Measurements from ENCODE around the gene PTX4.
"Not testable (repeated sequence)": the region's sequence is repeated elsewhere in the genome, so short reads cannot be mapped to it uniquely, and the experiment has no call there.

Gene PTX4

GRCh38 chr16:1486551-1487390, 2.0 kb downstream of the PTX4 start:
- H3K4me3 ChIP-seq (ENCODE audit: low read depth in 1 of 2, low read length in 2 of 2) = no peak overlapping the region
- H3K36me3 ChIP-seq (ENCODE audit: insufficient read depth, low read length) = no peaks in the 10 kb centered on the region
- H2AFZ ChIP-seq (ENCODE audit: low read depth, low read length) = no peak overlapping the region
- no peak for DNase-seq
- no peaks in the 10 kb centered on the region for H3K4me1 ChIP-seq (ENCODE audit: insufficient read depth, low read length)
- H4K20me1 ChIP-seq (ENCODE audit: insufficient read depth, low read length) = no peaks in the 10 kb centered on the region
- H3K9ac ChIP-seq (ENCODE audit: low read depth, low read length) = no peak overlapping the region
- TF ChIP-seq EZH2 (IDR thresholded peaks at IDR 0.05; ENCODE audit: borderline replicate concordance, low read depth, low read length, severe bottlenecking) (no peak), CTCF (IDR thresholded peaks at IDR 0.05; ENCODE audit: borderline replicate concordance, extremely low read depth, low read length, poor library complexity, severe bottlenecking) (no peak)
- H3K4me2 ChIP-seq (ENCODE audit: insufficient read depth, low read length) = no peak overlapping the region
- no peaks in the 10 kb centered on the region for H3K9me3 ChIP-seq (ENCODE audit: insufficient read depth, low read length, severe bottlenecking)
- ATAC-seq (ENCODE audit: insufficient read depth, low read depth) = no peak
- no peak overlapping the region for H3K27ac ChIP-seq (ENCODE audit: low read length)
- H3K79me2 ChIP-seq (ENCODE audit: insufficient read depth, low read length) = no peaks in the 10 kb centered on the region
- H3K27me3 ChIP-seq (ENCODE audit: insufficient read depth, low read length, poor library complexity) = no peaks in the 10 kb centered on the region

DNA sequence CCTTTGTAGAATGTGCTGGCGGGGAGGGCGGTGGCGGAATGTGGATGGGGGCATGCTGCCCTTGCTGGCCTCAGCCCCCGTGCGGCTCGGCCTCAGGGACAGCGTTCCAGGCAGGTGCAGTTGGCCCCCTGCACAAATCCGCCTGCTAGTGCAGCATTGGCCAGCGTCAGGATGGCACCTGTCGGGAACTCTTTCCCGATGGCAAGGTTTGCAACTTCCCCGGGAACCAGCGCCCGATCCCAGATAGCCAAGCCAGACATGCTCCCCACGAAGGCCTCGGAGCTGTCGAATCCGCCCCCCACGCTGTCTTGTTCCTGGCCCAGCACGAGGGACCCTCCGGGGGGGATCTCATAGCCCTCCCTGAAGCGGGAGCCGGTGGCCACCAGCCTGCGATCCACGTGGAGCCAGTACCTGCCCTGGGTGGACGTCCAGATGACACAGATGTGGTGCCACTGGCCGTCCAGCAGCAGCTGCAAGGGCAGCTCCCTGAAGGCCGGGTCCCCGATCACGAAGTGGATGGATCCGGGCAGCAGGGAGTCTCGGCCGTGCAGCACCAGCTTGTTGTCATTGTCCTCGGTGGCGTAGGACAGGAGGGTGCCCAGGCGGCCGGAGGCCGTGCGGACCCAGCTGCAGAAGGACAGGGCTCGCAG, 2.8 kb downstream of the PTX4 start:
- DNase-seq (no peak), ATAC-seq (ENCODE audit: insufficient read depth, low read depth) (no peak)
- TF ChIP-seq EZH2 (IDR thresholded peaks at IDR 0.05; ENCODE audit: borderline replicate concordance, low read depth, low read length, severe bottlenecking) = no peak
- TF ChIP-seq CTCF (IDR thresholded peaks at IDR 0.05; ENCODE audit: borderline replicate concordance, extremely low read depth, low read length, poor library complexity, severe bottlenecking) = no peak
- no peaks in the 10 kb centered on the region for H3K36me3 ChIP-seq (ENCODE audit: insufficient read depth, low read length)
- no peaks in the 10 kb centered on the region for H3K27me3 ChIP-seq (ENCODE audit: insufficient read depth, low read length, poor library complexity)
- H4K20me1 ChIP-seq (ENCODE audit: insufficient read depth, low read length) = no peaks in the 10 kb centered on the region
- no peak overlapping the region for H3K4me3 ChIP-seq (ENCODE audit: low read depth in 1 of 2, low read length in 2 of 2)
- no peak overlapping the region for H3K27ac ChIP-seq (ENCODE audit: low read length)
- H3K9ac ChIP-seq (ENCODE audit: low read depth, low read length) = no peak overlapping the region
- H2AFZ ChIP-seq (ENCODE audit: low read depth, low read length) = no peak overlapping the region
- H3K79me2 ChIP-seq (ENCODE audit: insufficient read depth, low read length) = no peaks in the 10 kb centered on the region
- H3K9me3 ChIP-seq (ENCODE audit: insufficient read depth, low read length, severe bottlenecking) = no peaks in the 10 kb centered on the region
- H3K4me1 ChIP-seq (ENCODE audit: insufficient read depth, low read length) = no peaks in the 10 kb centered on the region
- no peak overlapping the region for H3K4me2 ChIP-seq (ENCODE audit: insufficient read depth, low read length)

DNA sequence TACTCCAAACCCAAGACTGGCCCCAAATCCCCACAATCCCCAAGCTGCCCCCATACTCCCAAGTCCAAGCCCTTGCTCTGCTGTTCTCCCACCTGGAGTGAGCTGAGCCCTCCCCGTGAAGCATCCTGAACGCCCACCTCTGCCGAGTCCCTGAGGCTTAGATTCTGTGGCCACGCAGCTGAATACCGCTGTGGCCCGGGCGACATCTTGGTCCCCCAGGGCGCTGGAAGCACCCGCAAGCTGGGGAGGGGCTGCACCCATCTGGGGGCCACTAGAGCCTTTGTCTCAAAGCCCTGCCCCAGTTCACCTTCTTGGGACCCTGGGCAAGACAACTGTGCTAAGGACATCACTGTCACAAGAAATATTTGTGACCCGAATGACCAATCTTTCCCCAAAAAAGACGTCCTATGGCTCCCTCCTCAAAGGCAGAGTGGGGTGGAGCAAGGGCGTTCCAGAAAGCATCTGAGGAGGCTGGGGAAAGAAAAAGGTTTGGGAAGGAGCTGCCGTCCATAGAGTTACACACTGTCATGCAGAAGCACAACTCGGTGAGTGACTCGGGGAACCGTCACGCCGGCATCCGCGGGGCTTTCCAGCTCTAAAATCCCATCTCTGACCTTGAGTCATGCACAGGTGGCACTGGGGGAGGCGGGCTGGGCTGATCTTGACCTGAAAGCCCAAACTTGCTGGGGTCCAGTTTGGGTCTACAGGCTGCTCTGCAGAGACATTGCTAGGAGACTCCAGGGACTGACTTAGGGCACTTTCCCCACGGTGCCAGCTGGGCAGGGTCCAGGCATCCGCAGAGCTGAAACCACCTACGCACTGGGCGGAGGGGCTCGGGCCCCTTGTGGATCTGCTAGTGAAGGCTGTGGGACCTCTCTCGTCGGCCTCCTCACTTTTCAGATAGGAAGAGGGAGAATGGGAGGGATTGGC, 6.6 kb downstream of the PTX4 start:
- DNase-seq (no peak), ATAC-seq (ENCODE audit: insufficient read depth, low read depth) (no peak)
- Histone ChIP-seq H2AFZ (ENCODE audit: low read depth, low read length) (no peak overlapping the region), H3K4me3 (ENCODE audit: low read depth in 1 of 2, low read length in 2 of 2) (no peak overlapping the region), H3K9me3 (ENCODE audit: insufficient read depth, low read length, severe bottlenecking) (no peaks in the 10 kb centered on the region), H3K9ac (ENCODE audit: low read depth, low read length) (no peak overlapping the region), H3K36me3 (ENCODE audit: insufficient read depth, low read length) (no peaks in the 10 kb centered on the region), H3K27ac (ENCODE audit: low read length) (no peak overlapping the region), H4K20me1 (ENCODE audit: insufficient read depth, low read length) (no peaks in the 10 kb centered on the region), H3K79me2 (ENCODE audit: insufficient read depth, low read length) (no peaks in the 10 kb centered on the region), H3K27me3 (ENCODE audit: insufficient read depth, low read length, poor library complexity) (no peaks in the 10 kb centered on the region), H3K4me2 (ENCODE audit: insufficient read depth, low read length) (no peak overlapping the region), H3K4me1 (ENCODE audit: insufficient read depth, low read length) (no peaks in the 10 kb centered on the region)
- TF ChIP-seq EZH2 (IDR thresholded peaks at IDR 0.05; ENCODE audit: borderline replicate concordance, low read depth, low read length, severe bottlenecking) (no peak), CTCF (IDR thresholded peaks at IDR 0.05; ENCODE audit: borderline replicate concordance, extremely low read depth, low read length, poor library complexity, severe bottlenecking) (no peak)

- ATAC-seq (ENCODE audit: insufficient read depth, low read depth); H3K9ac ChIP-seq (ENCODE audit: low read depth, low read length); H3K4me2 ChIP-seq (ENCODE audit: insufficient read depth, low read length); H3K4me3 ChIP-seq (ENCODE audit: low read depth in 1 of 2, low read length in 2 of 2); H3K9me3 ChIP-seq (ENCODE audit: insufficient read depth, low read length, severe bottlenecking); DNase-seq; H2AFZ ChIP-seq (ENCODE audit: low read depth, low read length); H3K27ac ChIP-seq (ENCODE audit: low read length); H4K20me1 ChIP-seq (ENCODE audit: insufficient read depth, low read length); H3K36me3 ChIP-seq (ENCODE audit: insufficient read depth, low read length); H3K27me3 ChIP-seq (ENCODE audit: insufficient read depth, low read length, poor library complexity): not testable (repeated sequence)
- Histone ChIP-seq H3K4me1 (ENCODE audit: insufficient read depth, low read length) (peaks cover 13% of the 10 kb centered on the region), H3K79me2 (ENCODE audit: insufficient read depth, low read length) (peaks cover 20% of the 10 kb centered on the region)
These were observed 9.8 kb downstream of the PTX4 start for GRCh38 chr16:1478937-1479336.

Data from DND-41 (cell line).